Thyroid gland (tissue), 4 donors: ENCODE results near the gene TPBGL.

Experiments
- POLR2A ChIP-seq, 2 donors: fragments of 450-650 bp; IDR thresholded peaks; one replicate each; pipeline ENCODE4 v1.6.1; 2017; ENCODE audit warnings: antibody characterized with exemption in 2 of 2, mild to moderate bottlenecking in 2 of 2, moderate library complexity in 1 of 2
- TF ChIP-seq, protein P1 (sequence below), 6 experiments: fragments of 200-600 bp in 3 of 6; fragments of 450-650 bp in 3 of 6; sonication (generic) in 3 of 6; IDR thresholded peaks; one replicate each; pipeline ENCODE4 v1.5.1; 2016 to 2019; ENCODE audit warnings: antibody characterized with exemption in 6 of 6, mild to moderate bottlenecking in 2 of 6, inconsistent platforms in 1 of 6, moderate library complexity in 1 of 6

DNA sequence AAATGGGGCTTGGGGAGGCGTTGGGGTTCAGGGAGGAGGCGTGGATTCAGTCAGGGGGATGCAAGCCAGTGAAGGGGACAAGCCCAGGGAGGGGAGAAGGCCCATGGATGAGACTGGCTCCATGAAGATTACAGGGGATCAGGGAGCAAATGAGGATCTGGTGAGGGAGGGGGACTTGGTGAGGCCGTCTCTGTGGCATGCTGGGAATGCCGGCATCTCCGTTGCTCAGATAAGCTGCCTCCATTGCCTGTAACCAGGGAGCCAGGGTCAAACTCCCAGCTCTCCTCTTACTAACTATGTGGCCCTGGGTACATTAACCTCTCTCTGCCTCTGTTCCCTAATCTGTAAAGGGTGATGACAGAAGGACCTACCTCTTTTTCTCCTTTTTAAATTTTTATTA lies 38.7 kb downstream of the TPBGL start:
- TF ChIP-seq, protein P1, sequence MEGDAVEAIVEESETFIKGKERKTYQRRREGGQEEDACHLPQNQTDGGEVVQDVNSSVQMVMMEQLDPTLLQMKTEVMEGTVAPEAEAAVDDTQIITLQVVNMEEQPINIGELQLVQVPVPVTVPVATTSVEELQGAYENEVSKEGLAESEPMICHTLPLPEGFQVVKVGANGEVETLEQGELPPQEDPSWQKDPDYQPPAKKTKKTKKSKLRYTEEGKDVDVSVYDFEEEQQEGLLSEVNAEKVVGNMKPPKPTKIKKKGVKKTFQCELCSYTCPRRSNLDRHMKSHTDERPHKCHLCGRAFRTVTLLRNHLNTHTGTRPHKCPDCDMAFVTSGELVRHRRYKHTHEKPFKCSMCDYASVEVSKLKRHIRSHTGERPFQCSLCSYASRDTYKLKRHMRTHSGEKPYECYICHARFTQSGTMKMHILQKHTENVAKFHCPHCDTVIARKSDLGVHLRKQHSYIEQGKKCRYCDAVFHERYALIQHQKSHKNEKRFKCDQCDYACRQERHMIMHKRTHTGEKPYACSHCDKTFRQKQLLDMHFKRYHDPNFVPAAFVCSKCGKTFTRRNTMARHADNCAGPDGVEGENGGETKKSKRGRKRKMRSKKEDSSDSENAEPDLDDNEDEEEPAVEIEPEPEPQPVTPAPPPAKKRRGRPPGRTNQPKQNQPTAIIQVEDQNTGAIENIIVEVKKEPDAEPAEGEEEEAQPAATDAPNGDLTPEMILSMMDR (IDR thresholded peaks at IDR 0.05), result no peak
- no peak for TF ChIP-seq POLR2A (IDR thresholded peaks at IDR 0.05)
